K562 (cell line): ENCODE measurements around the gene RBM28.

ENCODE experiments used
- CTCF ChIP-seq, 3 experiments: IDR thresholded peaks in 2 of 3; conservative IDR thresholded peaks in 1 of 3; 2 replicates each; pipeline ENCODE4 v1.5.1; 2011 to 2012; ENCODE audit warnings: low read length in 3 of 3, mild to moderate bottlenecking in 3 of 3, control low read depth in 2 of 3, improper control_type of control experiment in 1 of 3, inconsistent platforms in 1 of 3, low read depth in 1 of 3, mixed read lengths in 1 of 3, moderate library complexity in 1 of 3; ENCODE audit not compliant: insufficient read depth in 2 of 3
- EZH2 ChIP-seq: IDR thresholded peaks from 2 replicates; pipeline ENCODE4 v1.6.1; 2012; ENCODE audit warnings: low read depth, mild to moderate bottlenecking, inconsistent platforms, low read length, borderline replicate concordance
- HLTF ChIP-seq: fragments of 450-650 bp; IDR thresholded peaks from 2 replicates; pipeline ENCODE4 v1.6.1; 2016
- POLR2A ChIP-seq: fragments of 450-650 bp; conservative IDR thresholded peaks from 2 replicates; pipeline ENCODE4 v1.6.1; 2016
- SIN3A ChIP-seq, 2 experiments: fragments of 150-350 bp in 1 of 2; IDR thresholded peaks; 2 replicates each; pipeline ENCODE4 v1.6.1; 2011 to 2016; ENCODE audit warnings: borderline replicate concordance in 2 of 2, low read depth in 2 of 2, low read length in 2 of 2, mild to moderate bottlenecking in 2 of 2, moderate library complexity in 2 of 2; ENCODE audit not compliant: control insufficient read depth in 1 of 2
- ZNF232 ChIP-seq: sonication (generic); formaldehyde crosslinking; IDR thresholded peaks from 2 replicates; pipeline ENCODE4 v1.8.0; 2022; ENCODE audit warnings: mild to moderate bottlenecking, missing genetic modification reagents

DNA sequence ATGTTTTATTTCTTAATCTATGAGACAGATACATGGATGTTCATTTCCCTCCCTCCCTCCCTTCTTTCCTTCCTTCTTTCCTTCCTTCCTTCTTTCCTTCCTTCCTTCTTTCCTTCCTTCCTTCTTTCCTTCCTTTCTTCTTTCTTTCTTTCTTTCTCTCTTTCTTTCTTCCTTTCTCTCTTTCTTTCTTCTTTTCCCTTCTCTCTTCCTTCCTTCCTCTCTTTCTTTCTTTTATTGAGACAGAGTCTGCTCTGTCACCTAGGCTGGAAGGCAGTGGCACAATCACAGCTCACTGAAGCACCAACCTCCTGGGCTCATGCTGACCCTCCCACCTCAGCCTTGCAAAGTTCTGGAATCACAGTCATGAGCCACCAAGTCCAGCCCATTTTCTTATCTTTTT lies 23.3 kb upstream of the RBM28 start:
- TF ChIP-seq SIN3A (IDR thresholded peaks at IDR 0.05; ENCODE audit: borderline replicate concordance in 2 of 2, control insufficient read depth in 1 of 2, low read depth in 2 of 2, low read length in 2 of 2) (no peak), EZH2 (no peak), HLTF (no peak), ZNF232 (no peak), CTCF (IDR thresholded peaks at IDR 0.05 in 2 of 3, conservative IDR thresholded peaks at IDR 0.05 in 1 of 3; ENCODE audit: insufficient read depth in 2 of 3, low read depth in 1 of 3, low read length in 3 of 3) (no peak), POLR2A (no peak)
